PC-9 (cell line): ENCODE measurements around the gene MYH6. TPM values are rescaled to one million over a fixed set of nuclear protein-coding genes. Genes with fewer than 3 reads are reported as not detected.

Experiments
- BruUV-seq: library from RNA; stranded (reverse); fragments of 400-500 nt; replicated peaks from 2 replicates; lab custom pipeline; 2021; lab: Mats Ljungman, UMichigan
- CTCF ChIA-PET: fragments of 300-600 bp; sonication (Branson Sonifier 250); formaldehyde crosslinking; loops from one replicate; lab custom pipeline; 2022; ENCODE audit warnings: antibody characterized with exemption; lab: Charles Lee
- POLR2A ChIA-PET: fragments of 300-600 bp; sonication (Branson Sonifier 250); formaldehyde crosslinking; loops from one replicate; lab custom pipeline; 2022; ENCODE audit warnings: antibody characterized with exemption; ENCODE audit not compliant: unreplicated experiment; lab: Charles Lee
- DNase-seq, 2 experiments: peaks; one replicate each; pipeline versions ENCODE4 v3.0.0 to v3.0.0-alpha.2; 2015 to 2022; ENCODE audit warnings: mixed read lengths in 1 of 2
- H2AFZ ChIP-seq: fragments of 200-600 bp; sonication (generic); 2 replicates; pipeline ENCODE4 v1.8.1; 2017; ENCODE audit warnings: antibody characterized with exemption
- H3F3A ChIP-seq: fragments of 200-600 bp; sonication (generic); 2 replicates; pipeline ENCODE4 v1.8.1; 2017; ENCODE audit warnings: antibody characterized with exemption, mild to moderate bottlenecking, low read depth; ENCODE audit not compliant: insufficient read depth
- H3K27ac ChIP-seq: fragments of 200-600 bp; sonication (generic); 2 replicates; pipeline ENCODE4 v1.6.1; 2016; ENCODE audit warnings: mixed run types
- H3K27me3 ChIP-seq: fragments of 200-600 bp; sonication (generic); 2 replicates; pipeline ENCODE4 v1.6.1; 2016; ENCODE audit warnings: low read depth, mixed run types; ENCODE audit not compliant: insufficient read depth
- H3K36me3 ChIP-seq: fragments of 200-600 bp; sonication (generic); 2 replicates; pipeline ENCODE4 v1.6.1; 2016; ENCODE audit warnings: low read depth, mixed run types
- H3K4me1 ChIP-seq: fragments of 200-600 bp; sonication (generic); replicated peaks from 2 replicates; pipeline ENCODE4 v1.6.1; 2016; ENCODE audit warnings: mixed run types; ENCODE audit not compliant: insufficient read depth
- H3K4me2 ChIP-seq: fragments of 200-600 bp; sonication (generic); 2 replicates; pipeline ENCODE4 v1.6.1; 2017; ENCODE audit warnings: mixed run types
- H3K4me3 ChIP-seq: fragments of 200-600 bp; sonication (generic); 2 replicates; pipeline ENCODE4 v1.6.1; 2016; ENCODE audit warnings: mixed run types
- H3K79me2 ChIP-seq: fragments of 200-600 bp; sonication (generic); 2 replicates; pipeline ENCODE4 v1.6.1; 2017; ENCODE audit warnings: low read depth, mixed run types
- H3K9me2 ChIP-seq: fragments of 200-600 bp; sonication (generic); 2 replicates; pipeline ENCODE4 v1.8.1; 2017; ENCODE audit warnings: mild to moderate bottlenecking; ENCODE audit not compliant: insufficient read depth
- H3K9me3 ChIP-seq: fragments of 200-600 bp; sonication (generic); 2 replicates; pipeline ENCODE4 v1.8.1; 2016; ENCODE audit warnings: low read depth; ENCODE audit not compliant: insufficient read depth
- H4K20me1 ChIP-seq: fragments of 200-600 bp; sonication (generic); 2 replicates; pipeline ENCODE4 v1.8.1; 2017; ENCODE audit not compliant: insufficient read depth
- CTCF ChIP-seq: fragments of 200-600 bp; sonication (generic); conservative IDR thresholded peaks from 2 replicates; pipeline ENCODE4 v1.6.1; 2017; ENCODE audit warnings: mixed run types, antibody characterized with exemption, mild to moderate bottlenecking, moderate library complexity
- EZH2 ChIP-seq: fragments of 200-600 bp; sonication (generic); IDR thresholded peaks from 2 replicates; pipeline ENCODE4 v1.8.0; 2017; ENCODE audit warnings: antibody characterized with exemption, low read depth
- intact Hi-C: fragments of 100-400 bp; cut with micrococcal nuclease; formaldehyde crosslinking; loops from one replicate; pipeline ENCODE4 v1.10.0; 2022; ENCODE audit not compliant: unreplicated experiment
- total RNA-seq: library from RNA; stranded (reverse); gene quantifications from 2 replicates; pipeline ENCODE4 v1.2.3, GENCODE V29; 2021

MYH6 gene
- total RNA-seq, 1 experiment from 2014 or later, result not detected

DNA sequence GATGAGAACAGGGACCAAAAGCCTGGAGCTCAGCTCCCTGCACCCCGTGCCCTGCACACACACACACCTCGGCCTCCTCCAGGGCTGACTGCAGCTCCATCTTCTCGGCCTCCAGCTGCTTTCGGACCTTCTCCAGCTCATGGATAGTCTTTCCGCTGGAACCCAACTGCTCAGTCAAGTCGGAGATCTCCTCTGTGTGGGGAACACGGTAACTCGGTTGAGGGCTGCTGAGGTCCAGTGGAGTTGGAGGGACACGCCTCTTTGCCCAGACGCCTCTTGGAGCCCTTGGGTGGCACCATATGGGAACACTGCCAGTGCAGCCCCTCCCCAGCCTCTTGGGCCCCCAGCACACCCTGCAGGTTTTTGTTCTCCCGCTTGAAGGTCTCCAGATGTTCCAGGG is 8.7 kb upstream of the MYH6 start:
- H3F3A ChIP-seq, result no peaks in the 10 kb centered on the region
- DNase-seq, result no peak
- no peak for TF ChIP-seq EZH2
- no peak for TF ChIP-seq CTCF
- CTCF ChIA-PET, result no interaction called here
- no TSS peak for BruUV-seq
- no peaks in the 10 kb centered on the region for H3K36me3 ChIP-seq
- peaks cover 79% of the 10 kb centered on the region for H3K27me3 ChIP-seq
- H4K20me1 ChIP-seq, result no peaks in the 10 kb centered on the region
- no peak overlapping the region for H3K27ac ChIP-seq
- no peaks in the 10 kb centered on the region for H3K79me2 ChIP-seq
- H2AFZ ChIP-seq, result no peak overlapping the region
- no peaks in the 10 kb centered on the region for H3K9me2 ChIP-seq
- intact Hi-C loops, result no loop called here
- H3K4me1 ChIP-seq, result no peaks in the 10 kb centered on the region
- H3K9me3 ChIP-seq, result no peaks in the 10 kb centered on the region
- POLR2A ChIA-PET, result no interaction called here
- no peak overlapping the region for H3K4me3 ChIP-seq
- no peak overlapping the region for H3K4me2 ChIP-seq

GRCh38 chr14:23415821-23416778 is 8.0 kb upstream of the MYH6 start:
- Histone ChIP-seq H3K36me3 (no peaks in the 10 kb centered on the region), H3K4me2 (no peak overlapping the region), H3F3A (no peaks in the 10 kb centered on the region), H3K4me3 (no peak overlapping the region), H3K9me2 (no peaks in the 10 kb centered on the region), H3K27ac (no peak overlapping the region), H3K27me3 (peaks cover 72% of the 10 kb centered on the region), H3K79me2 (no peaks in the 10 kb centered on the region), H3K9me3 (no peaks in the 10 kb centered on the region), H3K4me1 (no peaks in the 10 kb centered on the region), H2AFZ (no peak overlapping the region), H4K20me1 (no peaks in the 10 kb centered on the region)
- CTCF ChIA-PET, result no interaction called here
- DNase-seq, result no peak
- TF ChIP-seq EZH2, result no peak
- no peak for TF ChIP-seq CTCF
- intact Hi-C loops, result no loop called here
- BruUV-seq, result no TSS peak
- POLR2A ChIA-PET, result no interaction called here

DNA sequence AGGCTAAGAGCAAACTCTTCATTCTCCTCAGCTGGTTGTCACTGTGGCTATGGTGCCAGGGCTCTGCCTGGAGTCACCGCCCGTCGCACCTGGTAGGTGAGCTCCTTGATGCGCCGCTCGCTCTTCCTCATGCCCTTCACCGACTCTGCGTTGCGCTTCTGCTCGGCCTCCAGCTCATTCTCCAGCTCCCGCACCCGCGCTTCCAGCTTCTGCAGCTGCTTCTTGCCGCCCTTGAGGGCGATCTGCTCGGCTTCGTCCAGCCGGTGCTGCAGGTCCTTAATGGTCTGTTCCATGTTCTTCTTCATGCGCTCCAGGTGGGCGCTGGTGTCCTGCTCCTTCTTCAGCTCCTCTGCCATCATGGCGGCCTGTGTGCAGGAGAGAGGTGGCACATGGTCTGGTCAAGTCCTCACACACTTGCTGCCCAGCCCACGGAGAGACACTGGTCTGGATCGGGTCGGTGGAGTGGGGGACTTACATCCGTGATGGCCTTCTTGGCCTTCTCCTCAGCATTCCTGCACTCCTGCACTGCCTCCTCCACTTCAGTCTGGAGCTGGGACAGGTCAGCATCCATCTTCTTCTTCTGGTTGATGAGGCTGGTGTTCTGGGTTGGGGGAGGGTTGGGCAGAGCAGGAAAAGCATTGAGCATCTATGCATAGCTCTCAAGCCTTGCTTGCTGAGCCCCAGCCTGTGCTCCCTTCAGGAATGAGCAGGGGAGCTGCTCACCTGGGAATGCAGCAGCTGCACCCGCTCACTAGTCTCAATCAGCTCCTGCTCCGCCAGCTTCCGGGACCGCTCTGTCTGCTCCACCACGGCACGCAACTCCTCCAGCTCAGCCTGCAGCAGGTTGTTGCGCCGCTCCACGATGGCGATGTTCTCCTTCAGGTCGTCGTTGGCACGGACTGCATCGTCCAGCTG is 7.1 kb upstream of the MYH6 start:
- Histone ChIP-seq H3K9me2 (no peaks in the 10 kb centered on the region), H2AFZ (no peak overlapping the region), H3K4me2 (no peak overlapping the region), H3K4me3 (no peak overlapping the region), H3K27me3 (peaks cover 72% of the 10 kb centered on the region), H3F3A (no peaks in the 10 kb centered on the region), H3K36me3 (no peaks in the 10 kb centered on the region), H3K4me1 (no peaks in the 10 kb centered on the region), H3K9me3 (no peaks in the 10 kb centered on the region), H3K79me2 (no peaks in the 10 kb centered on the region), H4K20me1 (no peaks in the 10 kb centered on the region), H3K27ac (no peak overlapping the region)
- POLR2A ChIA-PET, result no interaction called here
- DNase-seq, result no peak
- TF ChIP-seq CTCF (no peak), EZH2 (no peak)
- intact Hi-C loops, result no loop called here
- CTCF ChIA-PET, result no interaction called here
- BruUV-seq, result no TSS peak
